GM10847 (cell line): ENCODE results near the gene MMP17.

Experiments used
- POLR2A ChIP-seq: IDR thresholded peaks from 2 replicates; pipeline ENCODE4 v1.6.1; 2011; ENCODE audit not compliant: insufficient read length; ENCODE audit errors: extremely low read depth

MMP17 gene

GRCh38 chr12:131833896-131834641 lies 5.9 kb downstream of the MMP17 start:
- no peak for TF ChIP-seq POLR2A

GRCh38 chr12:131834798-131835615 lies 6.8 kb downstream of the MMP17 start:
- TF ChIP-seq POLR2A, result no peak

- no peak for TF ChIP-seq POLR2A
Observed at GRCh38 chr12:131835616-131836171, 7.5 kb downstream of the MMP17 start.

GRCh38 chr12:131836193-131836592 lies 8.0 kb downstream of the MMP17 start:
- TF ChIP-seq POLR2A, result no peak

GRCh38 chr12:131836714-131837397 lies 8.7 kb downstream of the MMP17 start:
- TF ChIP-seq POLR2A, result no peak

- TF ChIP-seq POLR2A, result no peak
Observed at GRCh38 chr12:131840643-131841416, 12.6 kb downstream of the MMP17 start.

GRCh38 chr12:131841547-131841946 lies 13.4 kb downstream of the MMP17 start:
- no peak for TF ChIP-seq POLR2A

GRCh38 chr12:131842169-131842568 lies 14.0 kb downstream of the MMP17 start:
- TF ChIP-seq POLR2A, result no peak

GRCh38 chr12:131843527-131843926 lies 15.3 kb downstream of the MMP17 start:
- TF ChIP-seq POLR2A, result no peak

- TF ChIP-seq POLR2A, result no peak
Observed at GRCh38 chr12:131844140-131844539, 15.9 kb downstream of the MMP17 start.

- TF ChIP-seq POLR2A, result no peak
Observed at GRCh38 chr12:131844656-131845055, 16.5 kb downstream of the MMP17 start.

GRCh38 chr12:131845121-131845520 lies 16.9 kb downstream of the MMP17 start:
- no peak for TF ChIP-seq POLR2A

GRCh38 chr12:131847456-131847855 lies 19.3 kb downstream of the MMP17 start:
- no peak for TF ChIP-seq POLR2A

- TF ChIP-seq POLR2A, result no peak
Observed at GRCh38 chr12:131848753-131849152, 20.6 kb downstream of the MMP17 start.
